GM18519 (cell line): ENCODE measurements around the gene CCDC197.
A peak's percentile ranks its signal among the peaks of the same experiment; 100 is the strongest.

Experiments used
- ATAC-seq: cut with Tn5 transposase; IDR thresholded peaks from one replicate; pipeline ENCODE4 v1.9.1; 2021; ENCODE audit warnings: mild to moderate bottlenecking, moderate library complexity; ENCODE audit not compliant: unreplicated experiment, low FRiP score

The CCDC197 gene

DNA sequence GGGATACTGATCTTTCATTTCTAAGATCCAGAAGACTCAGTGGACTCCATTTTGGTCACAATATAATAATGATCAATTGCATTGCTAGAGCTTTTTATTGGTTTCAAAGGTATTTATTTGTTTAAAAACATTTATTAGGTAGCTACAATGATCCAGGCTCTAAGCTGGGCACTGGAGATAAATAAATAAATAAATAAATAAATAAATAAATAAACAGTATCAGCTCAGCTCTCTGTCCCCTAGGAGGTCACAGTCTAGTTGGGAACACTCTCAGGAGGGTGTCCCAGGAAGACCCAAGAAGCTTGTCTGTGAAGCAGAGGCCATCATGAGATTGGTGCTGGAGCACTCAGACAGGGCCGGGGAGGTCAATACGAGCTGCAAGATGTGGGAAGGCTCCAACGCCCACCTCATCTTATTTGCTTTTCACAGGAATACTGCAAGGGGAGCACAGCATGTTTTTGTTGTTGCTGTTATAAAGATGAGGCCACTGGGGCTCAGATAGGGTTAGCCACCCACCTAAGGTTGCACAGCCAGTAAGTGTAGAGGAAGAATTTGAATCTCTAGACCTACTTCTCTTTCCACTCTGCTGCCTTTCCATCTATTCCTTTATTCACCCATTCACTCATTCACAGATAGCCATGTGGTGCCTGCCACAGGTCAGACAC, 36.2 kb upstream of the CCDC197 start:
- ATAC-seq, result no peak

DNA sequence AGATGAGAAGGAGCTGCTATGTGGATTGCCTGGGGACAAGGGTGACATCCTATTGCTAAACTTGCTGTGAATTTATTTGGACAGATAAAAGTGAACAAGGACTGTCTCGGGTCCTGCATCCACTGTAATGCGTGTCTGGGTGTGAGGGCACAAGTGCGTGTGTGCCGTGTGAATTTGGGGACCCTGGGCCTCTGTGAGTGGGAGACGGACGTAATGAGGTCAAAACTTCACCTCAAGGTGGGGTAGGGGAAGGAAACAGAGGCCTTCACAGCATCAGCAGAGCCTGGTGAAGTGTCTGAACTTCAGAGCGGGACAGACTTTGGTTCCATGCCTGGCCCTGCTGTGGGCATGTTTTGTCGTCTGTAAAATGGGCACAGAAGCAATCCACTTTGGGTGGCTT, 35.5 kb upstream of the CCDC197 start:
- no peak for ATAC-seq

DNA sequence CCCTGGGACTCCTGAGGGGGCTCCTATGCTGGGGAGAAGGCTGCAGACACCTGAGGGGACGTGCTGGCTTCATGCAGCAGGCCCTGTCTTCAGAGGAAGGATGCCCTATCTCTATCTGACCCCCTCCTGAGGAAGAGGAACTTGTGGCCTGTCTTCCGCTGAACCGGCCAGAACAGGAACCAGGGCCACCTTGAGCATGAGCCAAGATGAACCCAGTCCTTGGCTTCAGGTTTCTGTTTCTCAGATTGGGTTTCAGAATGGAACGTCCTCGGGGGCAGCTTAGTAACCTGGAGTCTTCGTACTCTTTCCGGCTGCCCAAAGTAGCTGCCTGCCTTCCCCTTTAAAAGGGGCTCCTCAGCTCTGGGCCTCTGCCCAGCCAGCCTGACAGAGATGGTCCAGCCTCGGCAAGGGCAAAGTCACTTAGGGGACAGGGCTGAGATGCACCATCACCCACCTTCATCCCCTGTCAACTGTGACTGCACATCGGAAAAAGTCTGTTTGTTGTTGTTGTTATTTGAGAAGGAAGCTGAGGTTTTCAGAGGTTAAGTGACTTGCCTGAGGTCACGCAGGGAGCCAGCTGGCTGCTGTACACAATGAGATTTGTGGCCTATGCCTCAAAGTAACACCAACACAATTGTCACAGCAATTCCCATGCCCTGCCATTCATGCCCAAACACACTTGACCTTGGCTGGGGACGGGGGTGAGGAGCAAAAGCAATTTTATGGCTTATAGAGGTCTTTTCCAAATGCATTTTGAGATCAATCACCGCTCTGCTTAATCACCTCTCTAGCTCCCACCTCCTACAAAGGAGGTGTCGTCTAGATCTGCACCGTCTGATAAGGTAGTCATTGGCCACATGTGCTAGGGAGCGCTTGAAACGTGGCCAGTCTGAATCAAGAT, 34.1 kb upstream of the CCDC197 start:
- peak; percentile 26 for ATAC-seq

GRCh38 chr14:93963692-93964091, 33.4 kb upstream of the CCDC197 start:
- no peak for ATAC-seq

GRCh38 chr14:93964281-93964680, 32.8 kb upstream of the CCDC197 start:
- no peak for ATAC-seq

GRCh38 chr14:93964820-93965286, 32.2 kb upstream of the CCDC197 start:
- ATAC-seq, result no peak

- no peak for ATAC-seq
Measured at GRCh38 chr14:93965287-93965821, 31.7 kb upstream of the CCDC197 start.

DNA sequence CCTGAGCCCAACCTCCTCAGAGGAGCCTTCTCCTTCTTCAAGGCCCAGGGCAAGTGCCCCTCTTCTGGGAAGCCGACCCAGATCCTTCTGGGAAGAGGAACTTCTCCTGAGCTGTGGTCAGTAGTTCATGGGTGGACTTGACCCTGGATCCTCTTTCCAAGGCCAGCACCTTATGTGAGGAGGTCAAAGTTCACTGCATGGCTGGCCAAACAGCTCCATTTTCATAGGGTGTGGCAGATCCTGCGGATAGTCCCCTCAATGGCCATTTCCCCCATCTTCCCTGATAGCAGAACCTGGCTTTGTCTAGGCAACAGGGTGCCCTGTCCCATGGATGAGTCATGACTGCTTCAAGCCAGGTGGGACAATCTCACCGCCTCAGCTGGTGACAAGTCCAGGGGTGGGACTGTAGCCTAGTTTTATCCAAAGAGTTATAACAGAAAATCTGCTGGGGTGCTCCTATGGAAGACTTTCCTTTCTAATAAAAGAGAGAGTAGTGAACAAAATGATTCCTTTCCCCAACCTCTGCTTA, 31.1 kb upstream of the CCDC197 start:
- ATAC-seq, result no peak

GRCh38 chr14:93967637-93968250, 29.4 kb upstream of the CCDC197 start:
- peak; percentile 37 for ATAC-seq

DNA sequence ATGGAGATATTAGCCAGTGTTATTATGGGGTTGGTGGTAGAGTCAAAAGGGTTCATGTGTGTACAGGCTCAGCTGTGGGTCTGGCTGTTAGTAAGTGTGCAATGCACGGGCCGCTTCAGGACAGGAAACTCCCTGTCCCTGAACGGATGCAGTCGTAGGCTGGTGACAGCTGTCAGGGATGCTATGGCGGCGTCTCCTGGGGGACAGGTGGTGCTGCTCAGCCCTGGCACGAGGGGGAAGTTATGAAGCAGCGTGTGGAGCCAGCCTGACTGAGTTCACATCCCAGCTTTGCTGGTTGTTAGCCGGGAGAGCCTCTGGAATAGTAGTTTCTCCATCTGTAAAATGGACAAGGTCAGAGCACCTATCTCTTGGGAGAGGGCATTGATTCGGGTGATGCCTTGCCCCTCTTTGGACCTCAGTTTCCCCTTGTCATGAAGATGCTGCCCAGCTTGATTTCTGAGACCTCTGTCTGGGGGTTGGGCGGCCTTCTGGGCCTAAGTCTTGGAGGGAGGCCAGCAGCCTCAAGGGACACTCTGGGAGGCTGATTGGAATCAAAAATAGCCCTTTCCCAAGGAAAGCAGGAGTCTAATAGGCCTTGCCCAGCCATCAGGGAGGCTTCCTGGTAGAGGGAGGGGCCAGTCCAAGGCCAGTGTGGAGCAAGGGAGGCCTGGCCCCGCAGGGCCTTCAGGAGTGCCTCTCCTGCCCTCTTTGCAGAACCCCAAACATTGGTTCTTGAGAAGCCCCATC, 27.8 kb upstream of the CCDC197 start:
- no peak for ATAC-seq

- ATAC-seq, result no peak
Measured at GRCh38 chr14:93970585-93970964, 26.5 kb upstream of the CCDC197 start.

DNA sequence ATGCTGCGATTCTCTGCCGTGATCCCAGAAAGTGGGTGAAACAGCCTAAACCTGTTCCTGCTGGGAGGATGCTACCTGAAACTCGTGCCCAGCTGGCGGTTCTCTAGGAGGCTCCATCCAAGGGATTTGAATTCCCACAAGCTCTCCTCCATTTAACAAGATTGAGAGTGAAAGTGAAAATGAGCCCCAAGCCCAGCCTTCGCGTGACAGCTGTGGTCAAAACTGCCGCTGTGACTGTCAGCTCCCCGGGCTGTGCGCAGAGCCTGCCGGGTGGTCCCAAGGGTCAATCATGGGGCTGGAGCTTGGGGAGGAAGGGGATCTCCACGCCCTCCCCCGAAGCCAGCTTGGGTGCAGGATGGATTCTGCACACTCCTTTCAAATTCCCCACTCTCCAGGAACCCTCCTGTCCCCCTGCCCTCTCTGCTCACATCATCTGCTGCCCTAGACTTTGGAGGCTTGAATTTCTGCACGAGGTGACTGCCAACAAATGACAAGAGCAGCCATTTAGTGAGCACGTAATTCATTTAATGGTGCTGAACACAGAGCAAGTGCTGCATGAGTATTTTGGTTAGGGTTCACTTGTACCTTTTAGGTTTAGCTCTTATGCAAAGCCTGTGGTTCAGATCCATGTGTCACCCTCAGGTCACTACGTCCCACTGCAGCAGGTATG, 26.0 kb upstream of the CCDC197 start:
- ATAC-seq, result peak; percentile 25

- ATAC-seq, result no peak
Measured at GRCh38 chr14:93971635-93972027, 25.5 kb upstream of the CCDC197 start.

GRCh38 chr14:93972618-93973205, 24.4 kb upstream of the CCDC197 start:
- ATAC-seq, result no peak

DNA sequence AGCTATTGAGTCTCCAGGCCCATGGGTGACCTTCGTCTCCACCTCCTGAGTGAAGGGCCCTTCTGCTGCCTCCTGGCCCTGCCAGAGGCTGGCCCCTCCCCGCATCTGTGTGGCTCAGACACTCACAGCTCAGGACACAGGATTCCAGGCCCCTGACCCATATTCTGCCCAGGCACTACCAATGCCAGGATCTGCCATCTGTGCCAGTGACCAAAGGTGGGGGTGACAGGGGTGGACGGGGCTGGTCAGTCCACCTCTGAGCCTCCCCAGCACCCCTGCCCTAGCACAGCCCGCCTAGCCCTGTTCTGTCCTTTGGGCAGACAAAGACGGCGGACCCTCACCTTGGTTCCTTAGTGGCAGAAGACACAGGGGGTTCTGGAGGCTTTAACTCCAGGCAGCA, 23.5 kb upstream of the CCDC197 start:
- ATAC-seq, result no peak

GRCh38 chr14:93974299-93974698, 22.8 kb upstream of the CCDC197 start:
- no peak for ATAC-seq

DNA sequence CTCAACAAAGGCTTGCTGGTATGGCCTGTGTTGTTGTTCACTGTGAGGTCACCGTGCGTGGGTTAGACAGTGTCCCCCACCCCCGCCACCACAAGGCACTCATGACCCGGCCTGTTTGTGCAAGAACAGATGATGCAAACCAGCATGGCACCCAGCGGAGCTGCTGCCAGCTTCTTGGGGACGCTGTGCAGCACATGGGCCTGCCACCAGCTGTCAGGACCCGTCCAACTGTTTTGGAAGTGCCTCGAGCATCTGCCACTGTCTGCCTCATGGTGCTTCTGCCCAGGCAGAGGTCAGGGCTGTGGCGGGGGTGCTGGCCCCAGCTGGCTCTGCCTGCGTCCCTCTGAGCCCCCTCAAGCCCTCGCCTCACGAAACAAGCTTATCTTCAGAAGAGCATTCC, 22.3 kb upstream of the CCDC197 start:
- no peak for ATAC-seq

DNA sequence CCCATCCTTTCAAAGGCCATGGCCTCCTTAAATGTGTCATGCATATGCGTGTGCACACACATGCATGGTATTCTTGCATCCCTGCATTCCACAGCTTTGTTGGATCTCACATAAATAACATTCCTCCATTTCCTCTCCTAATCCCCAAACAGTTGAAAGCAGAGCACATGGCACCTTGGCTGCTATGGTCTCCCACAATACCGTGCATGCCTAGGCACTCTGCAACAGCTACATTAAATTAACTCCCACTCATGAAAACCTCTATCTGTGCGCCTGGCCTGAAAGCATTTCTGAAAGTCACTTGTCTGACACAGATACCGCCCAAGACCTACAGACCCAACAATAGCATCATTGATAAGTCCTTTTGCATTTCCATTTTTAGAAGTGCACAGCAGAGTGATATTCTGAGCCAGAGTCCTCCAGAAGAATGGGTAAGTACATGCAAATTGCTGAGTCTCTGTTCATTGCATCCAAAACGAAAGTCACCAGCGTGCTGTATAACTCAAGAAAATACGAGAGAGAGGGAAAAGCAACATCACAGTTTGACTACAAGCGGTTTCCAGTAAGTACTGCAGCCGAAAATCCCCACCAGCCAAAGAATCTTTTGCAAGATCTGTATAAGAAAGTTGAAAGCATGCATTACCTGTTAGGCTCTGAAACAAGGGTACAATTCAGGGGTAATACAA, 21.2 kb upstream of the CCDC197 start:
- peak; percentile 80 for ATAC-seq
